SIG-M5 treated with dmso at 0.1 percent for 504 hours (cell line): ENCODE results near the gene CDK13.
A peak's percentile ranks its signal among the peaks of the same experiment; 100 is the strongest.
"Not testable (repeated sequence)": the region's sequence is repeated elsewhere in the genome, so short reads cannot be mapped to it uniquely, and the experiment has no call there.

Experiments
- DNase-seq: peaks from one replicate; lab custom pipeline; 2025; ENCODE audit not compliant: unreplicated experiment; lab: John Stamatoyannopoulos, UW

CDK13 gene

GRCh38 chr7:40095695-40096327 lies 145.8 kb downstream of the CDK13 start:
- no peak for DNase-seq

GRCh38 chr7:40097728-40098127 lies 147.7 kb downstream of the CDK13 start:
- DNase-seq = no peak

GRCh38 chr7:40098810-40099209 lies 148.8 kb downstream of the CDK13 start:
- no peak for DNase-seq

- DNase-seq = no peak
These were observed 149.8 kb downstream of the CDK13 start for GRCh38 chr7:40099837-40100236.

GRCh38 chr7:40101201-40101600 lies 151.1 kb downstream of the CDK13 start:
- DNase-seq = no peak

- no peak for DNase-seq
These were observed 152.8 kb downstream of the CDK13 start for GRCh38 chr7:40102897-40103296.

GRCh38 chr7:40105879-40106473 lies 155.9 kb downstream of the CDK13 start:
- DNase-seq = peak; percentile 20

GRCh38 chr7:40115936-40116335 lies 165.9 kb downstream of the CDK13 start:
- no peak for DNase-seq

- DNase-seq = peak; percentile 10
These were observed 167.1 kb downstream of the CDK13 start for GRCh38 chr7:40117199-40117598.

- DNase-seq = not testable (repeated sequence)
These were observed 168.1 kb downstream of the CDK13 start for GRCh38 chr7:40118201-40118600.

- no peak for DNase-seq
These were observed 170.0 kb downstream of the CDK13 start for GRCh38 chr7:40120020-40120419.

GRCh38 chr7:40122100-40122939 lies 172.3 kb downstream of the CDK13 start:
- not testable (repeated sequence) for DNase-seq

GRCh38 chr7:40122940-40123254 lies 172.8 kb downstream of the CDK13 start:
- no peak for DNase-seq

GRCh38 chr7:40133561-40134427 lies 183.7 kb downstream of the CDK13 start:
- DNase-seq = peak; percentile 29

- DNase-seq = peak; percentile 88
These were observed 184.6 kb downstream of the CDK13 start, which contains the start of the genes MPLKIP and SUGCT for GRCh38 chr7:40134428-40135316. Gene MPLKIP, minus strand, starts transcription at chr7:40134622. Its CDS starts 55 bp downstream, at chr7:40134567. Gene SUGCT, plus strand, starts transcription at chr7:40135005.

GRCh38 chr7:40135317-40135610 lies 185.2 kb downstream of the CDK13 start:
- no peak for DNase-seq

GRCh38 chr7:40137563-40137962 lies 187.5 kb downstream of the CDK13 start:
- DNase-seq = no peak

- no peak for DNase-seq
These were observed 188.9 kb downstream of the CDK13 start for GRCh38 chr7:40138973-40139372.

- not testable (repeated sequence) for DNase-seq
These were observed 189.8 kb downstream of the CDK13 start for GRCh38 chr7:40139891-40140290.

- not testable (repeated sequence) for DNase-seq
These were observed 191.9 kb downstream of the CDK13 start for GRCh38 chr7:40141916-40142315.
